GM19023 (cell line): ENCODE results near the gene ENTREP1.
A peak's percentile ranks its signal among the peaks of the same experiment; 100 is the strongest.

Source experiments
- ATAC-seq: cut with Tn5 transposase; IDR thresholded peaks from one replicate; pipeline ENCODE4 v1.9.1; 2021; ENCODE audit warnings: mild to moderate bottlenecking, moderate library complexity; ENCODE audit not compliant: unreplicated experiment

The ENTREP1 gene

GRCh38 chr9:69317894-69318293 lies 7.1 kb upstream of the ENTREP1 start:
- ATAC-seq = peak; percentile 82

GRCh38 chr9:69319324-69320025 lies 5.5 kb upstream of the ENTREP1 start:
- ATAC-seq = no peak

GRCh38 chr9:69322256-69322655 lies 2.8 kb upstream of the ENTREP1 start:
- ATAC-seq = no peak

GRCh38 chr9:69323861-69324260 lies 1.2 kb upstream of the ENTREP1 start:
- no peak for ATAC-seq

GRCh38 chr9:69325409-69326212 lies 596 bp downstream of the ENTREP1 start:
- no peak for ATAC-seq

GRCh38 chr9:69326261-69326660 lies 1.2 kb downstream of the ENTREP1 start:
- ATAC-seq = no peak

GRCh38 chr9:69330580-69330979 lies 5.6 kb downstream of the ENTREP1 start:
- ATAC-seq = no peak

- ATAC-seq = no peak
These were observed 6.4 kb downstream of the ENTREP1 start for GRCh38 chr9:69331444-69331843.

- ATAC-seq = no peak
These were observed 7.2 kb downstream of the ENTREP1 start for GRCh38 chr9:69332067-69332685.

- no peak for ATAC-seq
These were observed 8.7 kb downstream of the ENTREP1 start for GRCh38 chr9:69333716-69334115.

- ATAC-seq = no peak
These were observed 9.3 kb downstream of the ENTREP1 start for GRCh38 chr9:69334317-69334716.

GRCh38 chr9:69339620-69340019 lies 14.6 kb downstream of the ENTREP1 start:
- no peak for ATAC-seq

GRCh38 chr9:69340631-69341030 lies 15.6 kb downstream of the ENTREP1 start:
- ATAC-seq = no peak

- no peak for ATAC-seq
These were observed 17.8 kb downstream of the ENTREP1 start for GRCh38 chr9:69342769-69343168.

GRCh38 chr9:69344459-69344858 lies 19.4 kb downstream of the ENTREP1 start:
- no peak for ATAC-seq

- ATAC-seq = no peak
These were observed 21.8 kb downstream of the ENTREP1 start for GRCh38 chr9:69346596-69347390.

GRCh38 chr9:69347607-69348006 lies 22.6 kb downstream of the ENTREP1 start:
- no peak for ATAC-seq

GRCh38 chr9:69351227-69351626 lies 26.2 kb downstream of the ENTREP1 start:
- no peak for ATAC-seq

GRCh38 chr9:69355232-69355631 lies 30.2 kb downstream of the ENTREP1 start:
- no peak for ATAC-seq

- no peak for ATAC-seq
These were observed 32.2 kb downstream of the ENTREP1 start for GRCh38 chr9:69357030-69357775.
